OCI-LY3 (cell line): ENCODE results near the gene C14orf132.

ENCODE experiments used
- H2AFZ ChIP-seq: fragments of 200-600, 300-600 bp; shearing (Covaris generic); 2 replicates; pipeline ENCODE4 v1.6.0; 2014; ENCODE audit warnings: antibody characterized with exemption, low read depth, low read length
- H3K27ac ChIP-seq: fragments of 200-600, 300-600 bp; sonication (generic); 2 replicates; pipeline ENCODE4 v1.5.1; 2014; ENCODE audit warnings: mild to moderate bottlenecking, low read length, moderate library complexity, mixed read lengths
- H3K27me3 ChIP-seq: fragments of 200-600, 300-600 bp; sonication (generic); 2 replicates; pipeline ENCODE4 v1.6.1; 2014; ENCODE audit warnings: low read depth, low read length, mixed read lengths
- H3K36me3 ChIP-seq: fragments of 200-600, 300-600 bp; sonication (generic); replicated peaks from 2 replicates; pipeline ENCODE3; 2014; ENCODE audit warnings: low read depth, low read length, mixed read lengths
- H3K4me1 ChIP-seq: fragments of 300-600, 200-600 bp; sonication (generic); 2 replicates; pipeline ENCODE4 v1.6.1; 2014; ENCODE audit warnings: low read length, mixed read lengths
- H3K4me2 ChIP-seq: fragments of 200-600, 300-600 bp; sonication (generic); 2 replicates; pipeline ENCODE4 v1.6.1; 2014; ENCODE audit warnings: low read length, mixed read lengths
- H3K4me3 ChIP-seq: fragments of 300-600, 200-600 bp; sonication (generic); 2 replicates; pipeline ENCODE4 v1.5.1; 2014; ENCODE audit warnings: antibody characterized with exemption, mild to moderate bottlenecking, low read length, moderate library complexity
- H3K79me2 ChIP-seq: fragments of 300-600, 200-600 bp; shearing (Covaris generic); 2 replicates; pipeline ENCODE4 v1.6.1; 2014; ENCODE audit warnings: mild to moderate bottlenecking, low read length, mixed read lengths
- H3K9ac ChIP-seq: fragments of 300-600, 200-600 bp; shearing (Covaris generic); 2 replicates; pipeline ENCODE4 v1.6.0; 2014; ENCODE audit warnings: mild to moderate bottlenecking, low read length, moderate library complexity
- H3K9me3 ChIP-seq: fragments of 200-600, 300-600 bp; shearing (Covaris generic); 2 replicates; pipeline ENCODE4 v1.6.1; 2014; ENCODE audit warnings: low read length, mixed read lengths; ENCODE audit not compliant: insufficient read depth
- H4K20me1 ChIP-seq: fragments of 200-600, 300-600 bp; sonication (generic); 2 replicates; pipeline ENCODE4 v1.6.1; 2016; ENCODE audit warnings: low read length, mixed read lengths; ENCODE audit not compliant: insufficient read depth
- CTCF ChIP-seq: fragments of 200-600, 300-600 bp; sonication (generic); IDR thresholded peaks from 2 replicates; pipeline ENCODE4 v1.5.1; 2014; ENCODE audit warnings: antibody characterized with exemption, low read length, low read depth
- EZH2phosphoT487 ChIP-seq: fragments of 200-600 bp; shearing (Covaris generic); IDR thresholded peaks from 2 replicates; pipeline ENCODE4 v1.6.1; 2018; ENCODE audit warnings: antibody characterized with exemption, mixed run types, low read depth

The C14orf132 gene

GRCh38 chr14:96037891-96038557 lies 1.1 kb upstream of the C14orf132 start:
- TF ChIP-seq CTCF (no peak), EZH2phosphoT487 (no peak)
- Histone ChIP-seq H3K4me3 (no peak overlapping the region), H3K27ac (no peak overlapping the region)

GRCh38 chr14:96038558-96038919 lies 623 bp upstream of the C14orf132 start:
- Histone ChIP-seq H2AFZ (no peak overlapping the region), H3K27me3 (peaks cover 10% of the 10 kb centered on the region), H3K36me3 (no peaks in the 10 kb centered on the region), H3K9ac (no peak overlapping the region), H3K9me3 (no peaks in the 10 kb centered on the region), H3K4me3 (peak overlapping the region; percentile 80), H3K4me2 (peak overlapping the region; percentile 57), H3K27ac (no peak overlapping the region), H3K79me2 (no peaks in the 10 kb centered on the region), H3K4me1 (no peaks in the 10 kb centered on the region), H4K20me1 (no peaks in the 10 kb centered on the region)
- TF ChIP-seq EZH2phosphoT487 (no peak), CTCF (no peak)

More at GRCh38 chr14:96037891-96038557, 1.1 kb upstream of the C14orf132 start:
- Histone ChIP-seq H4K20me1 (no peaks in the 10 kb centered on the region), H3K4me2 (peak overlapping the region; percentile 57), H3K9ac (no peak overlapping the region), H3K36me3 (no peaks in the 10 kb centered on the region), H3K9me3 (no peaks in the 10 kb centered on the region), H3K79me2 (no peaks in the 10 kb centered on the region), H3K4me1 (no peaks in the 10 kb centered on the region), H2AFZ (no peak overlapping the region), H3K27me3 (peaks cover 10% of the 10 kb centered on the region)

- TF ChIP-seq EZH2phosphoT487: no peak
- TF ChIP-seq CTCF: no peak; the same call in 1 of the 2 replicates
- H4K20me1 ChIP-seq: no peaks in the 10 kb centered on the region
- H3K9me3 ChIP-seq: no peaks in the 10 kb centered on the region
- H3K9ac ChIP-seq: peak overlapping the region; percentile 68; the same call in 1 of the 2 replicates
- H3K27me3 ChIP-seq: peaks cover 10% of the 10 kb centered on the region
- H3K27ac ChIP-seq: no peak overlapping the region
- H2AFZ ChIP-seq: peak overlapping the region; percentile 13; the same call in 1 of the 2 replicates
- H3K36me3 ChIP-seq: no peaks in the 10 kb centered on the region
- no peaks in the 10 kb centered on the region for H3K79me2 ChIP-seq
- H3K4me2 ChIP-seq: peak overlapping the region; percentile 61
- no peaks in the 10 kb centered on the region for H3K4me1 ChIP-seq
- H3K4me3 ChIP-seq: peak overlapping the region; percentile 80
Observed at GRCh38 chr14:96039633-96040311, 610 bp downstream of the C14orf132 start.

- TF ChIP-seq EZH2phosphoT487 (no peak), CTCF (no peak)
- no peak overlapping the region for H3K4me3 ChIP-seq
- no peaks in the 10 kb centered on the region for H4K20me1 ChIP-seq
- H2AFZ ChIP-seq: no peak overlapping the region
- H3K9ac ChIP-seq: no peak overlapping the region
- no peak overlapping the region for H3K27ac ChIP-seq
- H3K27me3 ChIP-seq: peaks cover 10% of the 10 kb centered on the region
- H3K4me1 ChIP-seq: no peaks in the 10 kb centered on the region
- H3K36me3 ChIP-seq: no peaks in the 10 kb centered on the region
- H3K9me3 ChIP-seq: no peaks in the 10 kb centered on the region
- no peaks in the 10 kb centered on the region for H3K79me2 ChIP-seq
- no peak overlapping the region for H3K4me2 ChIP-seq
Observed at GRCh38 chr14:96040828-96041371, 1.7 kb downstream of the C14orf132 start.
